Endothelial cell (in vitro differentiated cells): ENCODE data around the gene AUH. TPM values are rescaled to one million over a fixed set of nuclear protein-coding genes. Genes with fewer than 3 reads are reported as not detected.

Experiments
- DNase-seq: peaks from one replicate; pipeline ENCODE4 v3.0.0; 2021; ENCODE audit warnings: low spot score
- H3K27ac Mint-ChIP-seq: one replicate; pipeline ENCODE4 v1.8.0; 2021; ENCODE audit warnings: mixed read lengths, inconsistent platforms; ENCODE audit not compliant: unreplicated experiment
- H3K27me3 Mint-ChIP-seq: one replicate; pipeline ENCODE4 v1.8.0; 2021; ENCODE audit warnings: mild to moderate bottlenecking, moderate library complexity, mixed read lengths, inconsistent platforms; ENCODE audit not compliant: unreplicated experiment
- H3K36me3 Mint-ChIP-seq: one replicate; pipeline ENCODE4 v1.8.0; 2021; ENCODE audit warnings: mild to moderate bottlenecking, low read depth, mixed read lengths, inconsistent platforms; ENCODE audit not compliant: unreplicated experiment
- H3K4me1 Mint-ChIP-seq: one replicate; pipeline ENCODE4 v1.8.0; 2021; ENCODE audit warnings: mild to moderate bottlenecking, mixed read lengths, inconsistent platforms; ENCODE audit not compliant: unreplicated experiment
- H3K4me3 Mint-ChIP-seq: one replicate; pipeline ENCODE4 v1.8.0; 2021; ENCODE audit warnings: mild to moderate bottlenecking, mixed read lengths, inconsistent platforms; ENCODE audit not compliant: unreplicated experiment
- H3K9me3 Mint-ChIP-seq: one replicate; pipeline ENCODE4 v1.8.0; 2021; ENCODE audit warnings: mixed read lengths, inconsistent platforms; ENCODE audit not compliant: unreplicated experiment
- total RNA-seq: library from RNA; stranded (reverse); fragmentation: NEBNext Ultra II Directional; extraction: Animal tissue kit (Norgen Biotek cat#: 25700); gene quantifications from one replicate; pipeline ENCODE4 v1.2.1, GENCODE V29; 2021; ENCODE audit not compliant: unreplicated experiment
- TF ChIP-seq, protein P1 (sequence below): fragments of 200-600 bp; sonication (generic); IDR thresholded peaks from one replicate; pipeline ENCODE4 v1.5.0; 2021; ENCODE audit warnings: antibody characterized with exemption; ENCODE audit not compliant: unreplicated experiment

Gene AUH
- total RNA-seq, 1 donor from 2014 or later: 14.4 TPM

DNA sequence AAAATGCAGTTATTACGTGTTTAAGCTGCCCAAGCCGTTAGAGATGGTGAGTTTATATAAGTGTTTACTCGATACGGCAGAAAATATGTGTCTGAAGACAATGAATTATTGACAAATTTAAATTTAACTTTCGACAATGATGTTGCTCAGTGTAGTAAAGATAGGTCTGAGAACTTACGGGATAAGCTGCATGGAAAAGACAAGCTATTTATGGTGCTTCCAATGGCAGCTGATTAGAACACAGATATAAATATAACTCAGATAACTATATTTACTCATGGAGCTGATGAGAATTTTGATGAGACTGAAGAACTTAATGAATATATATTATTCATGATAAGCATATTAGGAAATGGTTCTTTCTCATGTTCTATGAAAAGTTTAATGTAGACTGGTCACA lies 139.3 kb downstream of the AUH start:
- DNase-seq: no peak
- H3K36me3 Mint-ChIP-seq: peaks cover 4% of the 10 kb centered on the region
- H3K4me3 Mint-ChIP-seq: no peak overlapping the region
- no peaks in the 10 kb centered on the region for H3K4me1 Mint-ChIP-seq
- H3K27me3 Mint-ChIP-seq: peaks cover 2% of the 10 kb centered on the region
- H3K9me3 Mint-ChIP-seq: no peaks in the 10 kb centered on the region
- H3K27ac Mint-ChIP-seq: no peak overlapping the region
- TF ChIP-seq, protein P1, sequence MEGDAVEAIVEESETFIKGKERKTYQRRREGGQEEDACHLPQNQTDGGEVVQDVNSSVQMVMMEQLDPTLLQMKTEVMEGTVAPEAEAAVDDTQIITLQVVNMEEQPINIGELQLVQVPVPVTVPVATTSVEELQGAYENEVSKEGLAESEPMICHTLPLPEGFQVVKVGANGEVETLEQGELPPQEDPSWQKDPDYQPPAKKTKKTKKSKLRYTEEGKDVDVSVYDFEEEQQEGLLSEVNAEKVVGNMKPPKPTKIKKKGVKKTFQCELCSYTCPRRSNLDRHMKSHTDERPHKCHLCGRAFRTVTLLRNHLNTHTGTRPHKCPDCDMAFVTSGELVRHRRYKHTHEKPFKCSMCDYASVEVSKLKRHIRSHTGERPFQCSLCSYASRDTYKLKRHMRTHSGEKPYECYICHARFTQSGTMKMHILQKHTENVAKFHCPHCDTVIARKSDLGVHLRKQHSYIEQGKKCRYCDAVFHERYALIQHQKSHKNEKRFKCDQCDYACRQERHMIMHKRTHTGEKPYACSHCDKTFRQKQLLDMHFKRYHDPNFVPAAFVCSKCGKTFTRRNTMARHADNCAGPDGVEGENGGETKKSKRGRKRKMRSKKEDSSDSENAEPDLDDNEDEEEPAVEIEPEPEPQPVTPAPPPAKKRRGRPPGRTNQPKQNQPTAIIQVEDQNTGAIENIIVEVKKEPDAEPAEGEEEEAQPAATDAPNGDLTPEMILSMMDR: no peak

DNA sequence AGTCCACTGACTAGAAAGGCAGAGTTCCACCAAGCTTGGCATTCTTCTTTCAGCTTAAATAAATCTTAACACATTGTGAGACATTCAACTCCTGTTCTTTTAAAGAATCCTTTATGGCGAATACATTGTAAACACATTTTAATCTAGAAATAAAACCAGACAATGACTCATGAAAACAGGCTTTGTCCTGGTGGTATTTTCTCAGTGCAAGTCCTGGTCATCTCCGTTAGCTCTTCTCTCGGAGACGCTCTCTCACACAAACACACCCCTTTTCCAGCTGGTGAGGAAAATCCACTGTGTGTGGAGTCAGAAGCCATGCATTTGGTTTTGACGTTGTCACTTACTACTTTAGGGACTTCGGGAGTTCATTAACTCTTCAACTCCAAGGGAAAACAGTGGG lies 140.4 kb downstream of the AUH start:
- no peak overlapping the region for H3K27ac Mint-ChIP-seq
- H3K4me3 Mint-ChIP-seq: no peak overlapping the region
- DNase-seq: no peak
- H3K4me1 Mint-ChIP-seq: no peaks in the 10 kb centered on the region
- no peaks in the 10 kb centered on the region for H3K9me3 Mint-ChIP-seq
- TF ChIP-seq, protein P1: no peak
- peaks cover 4% of the 10 kb centered on the region for H3K36me3 Mint-ChIP-seq
- peaks cover 3% of the 10 kb centered on the region for H3K27me3 Mint-ChIP-seq

DNA sequence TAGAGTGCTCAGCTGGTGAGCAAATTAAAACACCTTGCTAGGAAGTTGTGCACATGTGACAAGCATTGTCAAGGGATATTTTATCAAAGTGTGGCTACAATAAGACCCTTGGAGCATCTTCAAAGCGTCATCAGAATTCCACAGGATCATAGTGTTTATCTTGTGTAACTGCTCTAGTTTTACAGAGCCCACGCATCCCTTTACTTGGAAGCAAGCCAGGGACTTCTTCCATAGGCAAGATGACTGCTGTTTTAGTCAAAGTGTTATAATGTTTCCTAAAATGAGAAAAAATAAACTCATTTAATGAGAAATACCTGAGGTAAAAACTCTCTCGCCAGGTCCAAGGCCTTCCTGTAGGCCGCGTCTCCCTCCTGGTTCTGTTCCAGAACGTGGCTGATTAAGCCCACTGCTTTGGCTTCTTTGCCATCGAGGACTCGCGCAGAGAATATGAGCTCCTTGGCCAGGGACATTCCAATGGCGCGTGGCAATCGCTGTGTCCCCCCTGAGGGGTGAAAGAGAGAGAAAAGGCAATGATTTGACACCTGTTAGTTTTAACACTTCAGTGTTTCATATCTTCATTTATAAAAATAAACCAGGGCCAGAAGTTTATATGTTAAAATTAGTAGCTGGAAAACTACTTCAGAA lies 141.1 kb downstream of the AUH start:
- TF ChIP-seq, protein P1: no peak
- H3K27ac Mint-ChIP-seq: no peak overlapping the region
- H3K27me3 Mint-ChIP-seq: peaks cover 3% of the 10 kb centered on the region
- H3K9me3 Mint-ChIP-seq: no peaks in the 10 kb centered on the region
- H3K36me3 Mint-ChIP-seq: peaks cover 4% of the 10 kb centered on the region
- DNase-seq: no peak
- no peak overlapping the region for H3K4me3 Mint-ChIP-seq
- no peaks in the 10 kb centered on the region for H3K4me1 Mint-ChIP-seq

DNA sequence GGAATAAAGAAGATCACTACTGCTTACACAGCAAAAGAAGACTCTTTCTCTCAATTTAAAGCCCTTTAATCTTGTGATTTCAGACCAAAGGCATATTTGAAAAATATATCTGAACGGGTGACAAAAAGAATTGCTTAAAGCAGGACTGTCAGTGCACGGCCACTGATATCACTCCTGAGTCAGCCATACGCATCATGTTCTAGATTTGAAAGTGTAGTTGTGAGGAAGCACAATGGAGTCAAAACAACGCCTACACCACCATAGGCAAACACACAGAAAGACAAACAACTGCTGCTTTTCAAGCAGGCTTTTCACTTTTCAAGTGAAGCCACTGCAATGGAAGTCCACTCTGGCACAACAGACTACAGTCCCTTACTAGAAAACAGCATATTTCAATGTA lies 141.7 kb downstream of the AUH start:
- H3K36me3 Mint-ChIP-seq: peaks cover 4% of the 10 kb centered on the region
- no peak overlapping the region for H3K27ac Mint-ChIP-seq
- no peaks in the 10 kb centered on the region for H3K9me3 Mint-ChIP-seq

DNA sequence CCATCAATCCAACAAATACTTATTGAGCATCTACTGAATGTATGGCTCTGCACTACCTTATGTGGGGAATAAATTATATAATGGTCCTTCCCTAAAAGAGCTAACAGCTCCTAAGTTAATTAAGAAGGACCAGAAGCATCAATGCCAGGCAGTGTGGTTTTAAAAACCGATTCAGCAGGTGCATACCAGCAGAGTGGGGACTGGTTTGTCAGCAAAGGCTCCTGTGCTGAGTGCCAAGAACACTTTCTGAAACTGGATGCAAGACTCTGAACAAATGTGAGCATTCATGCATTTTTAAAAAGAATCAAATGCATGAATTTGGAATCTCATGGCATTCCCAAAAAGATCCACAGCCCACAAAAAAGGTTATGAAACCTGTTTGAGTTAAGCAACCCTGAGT lies 142.2 kb downstream of the AUH start:
- TF ChIP-seq, protein P1: no peak
- Mint-ChIP-seq H3K27me3 (peaks cover 3% of the 10 kb centered on the region), H3K9me3 (no peaks in the 10 kb centered on the region), H3K4me1 (no peaks in the 10 kb centered on the region), H3K27ac (no peak overlapping the region), H3K4me3 (no peak overlapping the region), H3K36me3 (peaks cover 4% of the 10 kb centered on the region)
- no peak for DNase-seq

More for the DNA sequence above, 141.7 kb downstream of the AUH start:
- TF ChIP-seq, protein P1: no peak
- DNase-seq: no peak
- no peaks in the 10 kb centered on the region for H3K4me1 Mint-ChIP-seq
- peaks cover 3% of the 10 kb centered on the region for H3K27me3 Mint-ChIP-seq
- H3K4me3 Mint-ChIP-seq: no peak overlapping the region
